GM18873 (cell line): ENCODE data around the gene HOXA9.
A peak's percentile ranks its signal among the peaks of the same experiment; 100 is the strongest.

Experiments
- ATAC-seq: cut with Tn5 transposase; IDR thresholded peaks from one replicate; pipeline ENCODE4 v1.9.1; 2021; ENCODE audit warnings: mild to moderate bottlenecking, moderate library complexity, moderate number of reproducible peaks; ENCODE audit not compliant: unreplicated experiment, low FRiP score

Gene HOXA9

GRCh38 chr7:27156508-27156898 is 8.8 kb downstream of the HOXA9 start, which contains the start of gene HOXA7:
HOXA7 (minus strand) TSS chr7:27156675; CDS start chr7:27156545, 130 bp downstream.
- no peak for ATAC-seq

GRCh38 chr7:27155816-27156507 is 9.4 kb downstream of the HOXA9 start:
- no peak for ATAC-seq

DNA sequence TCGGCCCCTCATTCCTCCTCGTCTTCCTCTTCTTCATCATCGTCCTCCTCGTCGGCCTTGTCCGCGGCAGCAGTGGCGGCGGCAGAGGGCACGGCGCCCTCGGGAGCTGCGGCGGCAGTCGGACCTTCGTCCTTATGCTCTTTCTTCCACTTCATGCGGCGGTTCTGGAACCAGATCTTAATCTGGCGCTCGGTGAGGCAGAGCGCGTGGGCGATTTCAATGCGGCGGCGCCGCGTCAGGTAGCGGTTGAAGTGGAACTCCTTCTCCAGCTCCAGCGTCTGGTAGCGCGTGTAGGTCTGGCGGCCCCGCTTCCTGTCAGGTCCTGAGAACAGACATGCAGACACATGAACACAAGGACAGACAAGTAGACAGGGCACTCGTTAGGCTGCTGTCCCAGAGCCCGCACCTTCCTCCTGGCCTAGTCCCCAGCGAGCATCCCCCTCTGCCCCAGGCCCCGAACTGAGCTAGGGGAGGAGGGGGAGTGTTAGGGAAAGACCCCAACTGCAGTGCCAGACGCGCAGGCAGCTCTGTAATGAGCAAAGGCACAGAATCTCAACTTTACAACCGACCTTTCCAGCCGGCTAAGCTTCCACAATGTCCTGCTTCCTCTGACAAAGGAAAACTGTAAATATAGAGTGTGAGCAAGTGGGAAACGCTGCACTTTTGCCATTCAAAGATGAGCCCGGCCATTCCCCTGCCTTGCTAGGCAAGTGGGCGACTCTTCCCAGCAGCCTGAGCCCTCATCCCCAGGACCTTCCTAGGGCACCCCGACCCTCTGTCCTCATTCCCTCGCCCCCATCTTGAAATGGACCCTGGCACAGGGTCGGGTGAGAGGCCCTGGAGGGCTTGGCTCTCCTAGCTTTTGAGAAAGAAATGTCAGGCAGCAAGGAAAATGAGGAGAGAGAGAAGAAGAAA is 10.2 kb downstream of the HOXA9 start:
- ATAC-seq: no peak

DNA sequence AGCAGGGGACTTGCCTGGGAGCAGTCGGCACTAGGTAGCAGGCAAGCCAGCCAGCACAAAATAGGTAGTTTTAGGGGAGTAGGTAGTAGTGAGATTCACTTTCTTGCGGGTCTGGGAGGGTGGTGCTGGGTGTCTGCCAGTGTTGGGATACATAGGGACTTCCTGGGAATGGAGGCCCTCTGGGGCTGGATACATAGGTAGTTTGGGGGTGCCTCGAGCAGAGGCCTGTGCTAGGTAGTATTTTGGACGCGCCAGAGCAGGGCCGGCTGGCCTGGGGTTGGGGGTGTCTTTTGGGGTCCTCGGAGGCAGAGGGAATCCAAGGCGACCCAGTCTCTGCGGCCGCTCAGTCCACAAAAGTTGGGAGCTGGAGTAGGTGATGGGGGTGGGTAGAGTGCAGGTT is 11.0 kb downstream of the HOXA9 start:
- ATAC-seq: no peak

- no peak for ATAC-seq
Measured at GRCh38 chr7:27153526-27153925, 11.8 kb downstream of the HOXA9 start.

DNA sequence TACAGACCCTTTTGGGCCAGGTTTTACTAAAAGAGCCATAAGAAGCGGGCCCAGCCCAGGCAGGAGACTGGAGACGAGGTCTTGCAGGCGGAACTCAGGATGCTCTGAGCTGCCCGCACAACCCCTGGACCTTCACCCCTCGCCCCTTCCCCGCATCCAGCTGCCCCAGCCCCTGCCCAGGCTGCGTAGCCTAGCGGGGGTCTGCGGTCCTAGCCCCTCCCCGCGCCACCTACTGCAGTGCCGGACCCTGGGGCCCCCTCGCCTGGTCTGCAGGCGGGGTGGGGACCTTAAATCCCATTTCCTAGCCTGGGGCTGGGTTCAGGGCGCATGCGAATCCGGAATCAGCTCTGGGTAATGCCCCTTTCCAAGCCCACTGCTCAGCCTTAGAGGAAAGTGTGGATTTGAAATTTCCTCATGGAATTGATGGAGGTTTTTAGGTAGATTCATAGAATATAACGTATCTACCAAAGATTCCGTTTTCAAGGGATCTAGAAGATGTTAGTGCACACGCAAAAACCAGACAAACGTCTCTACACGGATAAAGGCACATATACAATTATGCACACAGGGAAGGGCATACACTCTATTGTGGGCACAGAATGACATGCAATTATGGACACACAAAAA is 12.4 kb downstream of the HOXA9 start:
- ATAC-seq: no peak

- ATAC-seq: no peak
Measured at GRCh38 chr7:27151931-27152815, 13.2 kb downstream of the HOXA9 start, which contains the start of gene HOXA3. HOXA3 (minus strand) TSS chr7:27152583; CDS start chr7:27110640, 41,943 bp downstream.

- ATAC-seq: no peak
Measured at GRCh38 chr7:27151341-27151930, 13.9 kb downstream of the HOXA9 start.

DNA sequence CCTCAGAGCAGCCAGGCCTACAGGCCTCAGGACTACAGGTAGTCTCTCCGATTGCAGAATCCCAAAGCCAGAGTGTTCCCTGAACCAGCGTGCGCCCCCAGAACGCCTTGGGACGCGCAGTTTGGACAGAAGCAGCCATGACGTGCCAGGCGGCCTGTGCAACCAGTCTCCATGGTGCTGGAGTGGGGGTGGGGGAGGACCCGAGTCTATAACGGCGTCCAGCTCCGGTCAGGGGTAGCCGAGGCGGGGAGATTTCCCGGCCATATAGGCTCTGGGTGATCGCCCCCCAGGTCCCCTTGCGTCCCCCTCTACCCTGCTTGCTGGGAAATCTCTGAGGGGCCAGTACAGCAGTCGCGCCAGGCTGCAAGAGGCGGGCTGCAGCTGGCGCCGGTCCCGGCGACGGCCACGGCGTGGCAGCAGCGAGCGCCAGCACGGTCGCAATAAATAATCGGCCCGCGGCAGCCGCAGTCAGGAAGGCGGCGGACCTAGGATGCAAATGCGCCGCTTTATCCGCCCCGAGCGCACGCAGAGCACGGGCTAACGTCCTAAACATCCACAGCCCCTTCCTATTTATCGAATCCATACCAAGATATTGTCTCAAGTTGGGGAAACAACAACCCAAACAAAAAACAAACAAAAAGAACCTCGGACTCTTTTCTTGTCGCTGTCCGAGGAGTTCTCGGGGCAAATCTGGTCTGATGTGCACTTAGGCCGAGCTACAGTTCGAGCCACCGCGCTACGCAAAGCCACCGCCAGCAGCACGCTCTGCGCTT is 14.6 kb downstream of the HOXA9 start:
- ATAC-seq: peak; percentile 50

- no peak for ATAC-seq
Measured at GRCh38 chr7:27149842-27150567, 15.3 kb downstream of the HOXA9 start.

GRCh38 chr7:27148756-27149641 is 16.3 kb downstream of the HOXA9 start:
- no peak for ATAC-seq

GRCh38 chr7:27148031-27148755 is 17.1 kb downstream of the HOXA9 start:
- no peak for ATAC-seq

- no peak for ATAC-seq
Measured at GRCh38 chr7:27147199-27148030, 17.9 kb downstream of the HOXA9 start, which contains the start of gene HOXA6. HOXA6 (minus strand) TSS chr7:27147774; CDS start chr7:27147749, 25 bp downstream.

DNA sequence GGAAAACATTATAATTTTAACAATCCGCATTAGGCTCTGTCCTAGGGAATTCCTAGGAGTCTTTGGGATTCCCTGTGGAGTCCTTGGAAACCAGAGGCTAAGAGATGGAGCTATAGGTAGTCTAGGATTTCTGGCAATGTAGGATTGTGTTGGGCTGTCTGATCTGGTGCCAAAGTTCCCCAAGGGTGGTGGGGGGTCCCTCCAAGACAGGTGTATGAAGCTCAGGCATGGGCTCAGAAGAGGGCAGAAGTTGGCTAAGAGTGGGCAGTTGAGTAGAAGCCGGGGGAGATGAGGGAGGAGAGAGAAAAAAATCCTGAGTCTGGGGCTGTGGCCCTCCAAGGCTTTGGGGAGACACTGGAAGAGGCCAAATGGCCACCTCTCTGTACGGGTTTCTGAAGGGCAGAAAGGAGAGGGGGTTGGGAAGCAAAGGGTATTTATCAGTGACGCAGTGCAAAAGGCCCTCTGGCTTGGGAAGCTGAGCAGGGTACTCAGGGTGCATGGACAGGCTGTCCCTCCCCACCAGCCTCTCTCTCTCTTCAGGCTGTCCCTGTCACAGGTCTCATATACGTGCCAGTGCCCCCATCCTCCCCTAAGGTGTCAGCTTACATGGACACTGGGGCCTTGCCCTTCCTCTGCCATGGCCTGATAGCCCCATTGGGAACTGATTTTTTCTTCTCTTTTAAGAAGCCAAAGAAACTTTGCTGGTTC is 18.7 kb downstream of the HOXA9 start:
- ATAC-seq: no peak

- no peak for ATAC-seq
Measured at GRCh38 chr7:27145914-27146412, 19.4 kb downstream of the HOXA9 start.
